GM18870 (cell line): ENCODE results near the gene TFB1M.
A peak's percentile ranks its signal among the peaks of the same experiment; 100 is the strongest.

Experiments
- ATAC-seq: cut with Tn5 transposase; IDR thresholded peaks from one replicate; pipeline ENCODE4 v1.9.1; 2021; ENCODE audit warnings: moderate library complexity; ENCODE audit not compliant: unreplicated experiment

Gene TFB1M

DNA sequence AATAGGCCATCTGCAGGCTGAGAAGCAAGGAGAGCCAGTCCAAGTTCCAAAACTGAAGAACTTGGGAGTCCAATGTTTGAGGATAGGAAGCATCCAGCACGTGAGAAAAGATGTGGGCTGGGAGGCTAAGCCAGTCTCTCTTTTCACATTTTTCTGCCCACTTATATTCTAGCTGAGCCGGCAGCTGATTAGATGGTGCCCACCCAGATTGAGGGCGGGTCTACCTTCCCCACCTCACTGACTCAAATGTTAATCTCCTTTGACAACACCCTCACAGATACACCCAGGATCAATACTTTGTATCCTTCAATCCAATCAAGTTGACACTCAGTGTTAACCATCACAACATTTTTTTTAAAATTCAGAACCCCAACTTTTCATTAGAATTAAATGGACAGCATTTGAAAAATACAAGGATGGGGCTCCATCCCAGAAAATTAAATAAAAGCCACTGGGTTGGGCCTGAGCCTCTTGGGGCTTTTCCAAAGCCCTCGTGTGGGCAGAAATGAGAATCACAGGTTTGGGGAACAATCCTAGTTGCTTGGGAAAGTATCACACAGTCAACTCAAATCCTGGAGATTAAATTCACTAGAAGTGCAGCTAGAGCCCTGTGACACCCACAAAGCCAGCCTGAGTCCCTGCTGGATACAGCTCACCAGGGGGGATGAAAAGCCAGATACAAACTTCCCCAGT, 48.3 kb downstream of the TFB1M start:
- no peak for ATAC-seq

GRCh38 chr6:155264693-155265320, 49.5 kb downstream of the TFB1M start:
- ATAC-seq, result no peak

DNA sequence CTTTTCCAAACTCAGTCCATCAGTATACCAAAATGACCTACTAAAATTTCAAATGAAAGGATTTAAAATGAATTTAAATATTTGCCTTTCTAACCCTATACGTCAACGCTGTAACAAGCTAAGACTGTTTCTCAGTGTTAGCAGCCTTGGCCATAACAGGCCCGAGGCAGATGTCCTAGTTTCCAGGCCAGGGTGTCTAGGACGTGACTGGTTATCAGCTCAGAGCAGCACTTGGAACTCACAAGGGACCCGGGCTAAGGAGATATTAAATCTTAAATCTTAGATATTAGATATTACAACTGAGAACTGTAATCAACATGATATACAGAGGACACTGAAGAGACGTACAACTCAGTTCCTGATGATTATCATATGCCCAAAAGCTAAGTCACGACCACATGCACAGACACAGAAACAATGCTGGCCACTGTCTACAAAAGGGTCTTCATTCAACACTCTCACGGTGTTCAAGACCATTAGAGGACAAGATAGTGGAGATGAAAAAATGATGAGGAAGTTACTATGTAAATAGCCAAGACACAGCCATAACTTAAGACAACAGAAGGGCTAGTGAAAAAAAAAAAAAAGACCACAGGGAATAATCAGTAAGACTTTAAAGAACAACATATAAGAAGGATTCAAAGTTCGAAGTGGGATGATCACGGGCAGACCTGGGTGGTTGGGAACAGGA, 50.8 kb downstream of the TFB1M start, which contains the start of gene CLDN20:
Gene CLDN20, plus strand, starts transcription at position 641 of the 691 bp plus-strand sequence. CDS start 11,707 bp downstream, outside the sequence.
- no peak for ATAC-seq

DNA sequence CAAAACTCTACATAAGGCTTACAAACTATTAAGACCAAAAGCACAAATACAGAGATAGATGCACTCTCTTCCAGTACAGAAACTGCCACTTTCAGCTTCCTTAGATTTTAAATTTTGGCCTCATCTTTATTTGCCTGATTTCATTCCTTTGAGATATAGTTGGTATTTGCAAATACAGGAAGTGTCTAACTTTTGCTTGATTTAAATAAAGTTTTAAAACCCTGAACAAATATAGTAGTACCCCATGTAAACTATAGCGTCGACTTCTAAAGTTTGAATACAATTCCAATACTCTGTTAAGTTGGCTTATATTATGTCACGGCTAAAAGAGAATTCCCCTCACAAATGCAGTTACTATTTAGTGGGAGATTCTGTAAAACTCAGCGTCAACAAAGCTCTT, 51.6 kb downstream of the TFB1M start:
- ATAC-seq, result no peak

DNA sequence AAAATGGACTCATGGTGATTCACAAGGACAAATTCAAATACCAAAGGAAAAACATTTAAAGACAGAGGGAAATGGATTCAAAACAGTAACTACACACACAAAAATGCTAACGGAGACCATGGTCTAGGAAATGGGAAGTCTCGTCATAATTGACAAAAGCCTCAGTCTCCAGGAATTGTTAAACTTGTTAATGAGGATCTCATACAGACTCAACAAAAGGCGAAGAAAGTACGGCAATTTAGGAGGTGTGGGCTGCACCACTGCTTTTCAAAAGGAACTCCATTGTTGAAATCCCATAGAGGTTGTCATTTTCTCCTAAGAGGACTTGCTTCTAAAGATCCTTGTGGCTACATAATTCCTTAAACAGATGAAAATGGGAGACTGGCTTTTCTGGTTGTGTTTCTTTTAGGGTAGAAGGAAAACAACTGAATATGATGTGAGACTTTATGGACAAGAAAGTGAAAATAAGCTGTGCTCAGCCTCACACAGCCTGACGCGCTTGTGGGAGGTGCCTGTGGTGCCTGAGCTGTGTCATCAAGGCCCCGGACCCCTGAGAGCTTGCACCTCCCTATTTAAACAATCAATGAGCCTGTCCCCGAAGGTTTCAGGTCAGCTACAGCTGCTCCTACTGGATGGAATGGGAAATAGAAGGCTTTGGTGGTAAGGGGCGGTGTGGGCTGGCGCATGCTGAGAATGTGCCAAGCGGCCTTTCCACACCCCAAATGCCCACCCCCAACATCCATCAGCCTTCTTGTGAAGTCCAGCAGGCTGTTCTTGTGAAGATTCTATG, 53.0 kb downstream of the TFB1M start:
- no peak for ATAC-seq

GRCh38 chr6:155260686-155261085, 53.6 kb downstream of the TFB1M start:
- peak; percentile 42 for ATAC-seq

DNA sequence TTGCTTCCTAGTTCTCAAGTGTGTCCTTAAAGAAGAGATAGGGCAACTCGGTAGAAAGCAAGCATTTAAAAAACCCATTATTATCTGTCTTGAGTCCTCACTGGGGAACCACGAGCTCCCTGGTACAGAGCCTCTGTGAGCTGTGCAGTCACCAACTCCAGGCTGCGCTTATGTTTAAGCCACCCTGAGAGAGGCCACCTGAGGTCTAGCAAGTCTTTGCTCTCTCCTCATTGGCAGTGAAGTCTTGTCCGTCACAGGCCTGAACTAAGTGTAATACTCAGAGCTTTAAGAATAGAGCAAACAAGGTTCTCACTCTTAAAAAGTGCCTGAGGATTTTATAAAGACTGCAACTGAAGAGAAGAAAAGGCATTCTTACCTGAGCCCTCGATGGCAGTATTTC, 54.4 kb downstream of the TFB1M start:
- no peak for ATAC-seq

- no peak for ATAC-seq
Observed at GRCh38 chr6:155259204-155259603, 55.1 kb downstream of the TFB1M start.

DNA sequence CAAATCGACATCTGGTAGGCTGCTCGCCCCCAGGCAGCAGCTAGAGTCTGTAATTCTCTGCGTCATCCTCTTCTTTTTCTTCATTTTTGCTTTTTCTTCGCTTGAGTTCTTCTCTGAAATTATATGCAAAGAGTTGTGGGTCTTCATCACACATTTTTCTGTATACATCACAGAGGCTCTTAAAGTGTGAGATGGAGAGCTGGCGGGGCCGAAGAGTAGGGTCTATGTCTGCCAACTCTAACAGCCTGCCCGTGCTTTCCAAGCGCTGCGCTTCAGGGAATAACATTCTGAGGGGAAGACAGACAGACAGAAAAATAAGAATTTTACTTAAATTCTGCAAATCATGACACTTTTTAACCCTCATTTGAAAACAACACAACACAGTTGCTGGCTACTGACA, 56.5 kb downstream of the TFB1M start:
- no peak for ATAC-seq

- ATAC-seq, result no peak
Observed at GRCh38 chr6:155256122-155256795, 58.0 kb downstream of the TFB1M start.

- ATAC-seq, result no peak
Observed at GRCh38 chr6:155254139-155254538, 60.1 kb downstream of the TFB1M start.

DNA sequence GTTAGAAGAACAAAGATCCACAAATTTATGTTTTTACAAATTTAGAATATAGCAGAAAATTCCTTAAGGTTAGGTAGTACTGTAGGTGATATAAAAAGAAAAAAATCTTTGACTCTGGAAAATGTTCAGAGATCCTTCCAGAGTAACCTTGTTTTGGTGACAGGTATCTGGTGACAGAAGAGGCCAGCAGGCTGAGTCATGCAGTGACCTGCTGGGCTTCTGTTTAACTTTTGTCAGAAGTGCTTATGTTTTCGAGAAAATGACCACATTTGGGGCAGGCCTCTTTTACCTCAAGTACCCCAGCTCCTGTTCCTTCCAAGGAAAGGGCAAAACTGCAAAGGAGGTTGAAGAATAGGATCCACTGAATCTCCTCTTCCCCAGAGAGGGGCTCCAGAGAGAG, 60.9 kb downstream of the TFB1M start:
- no peak for ATAC-seq

- ATAC-seq, result no peak
Observed at GRCh38 chr6:155252581-155252980, 61.7 kb downstream of the TFB1M start.

- no peak for ATAC-seq
Observed at GRCh38 chr6:155250701-155251381, 63.4 kb downstream of the TFB1M start.

- ATAC-seq, result no peak
Observed at GRCh38 chr6:155248008-155249001, 66.0 kb downstream of the TFB1M start.

- no peak for ATAC-seq
Observed at GRCh38 chr6:155247618-155248007, 66.7 kb downstream of the TFB1M start.

GRCh38 chr6:155246825-155247224, 67.5 kb downstream of the TFB1M start:
- no peak for ATAC-seq

DNA sequence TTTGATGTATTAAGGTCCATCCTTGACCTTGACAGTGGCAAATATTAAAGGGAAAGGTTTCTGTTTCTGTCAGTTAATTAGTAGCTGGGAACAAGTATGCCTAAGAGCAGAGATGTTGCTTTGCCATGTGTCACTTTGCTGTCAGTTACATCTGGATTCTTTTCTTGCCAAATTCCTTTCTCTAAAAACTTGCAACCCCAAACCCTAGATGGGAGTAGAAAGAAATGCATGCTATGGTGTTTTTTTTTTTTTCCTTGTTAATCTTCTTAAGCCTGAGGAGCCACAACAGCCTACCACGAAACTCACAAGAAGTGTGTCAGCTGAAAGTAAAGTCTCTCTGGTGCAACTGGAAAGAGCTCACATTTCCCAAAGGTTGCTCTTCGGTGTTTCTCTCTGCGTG, 68.5 kb downstream of the TFB1M start:
- no peak for ATAC-seq

- ATAC-seq, result no peak
Observed at GRCh38 chr6:155245193-155245592, 69.1 kb downstream of the TFB1M start.
